HG03575 (cell line): ENCODE measurements around the gene NPIPB9.
"Not testable (repeated sequence)": the region's sequence is repeated elsewhere in the genome, so short reads cannot be mapped to it uniquely, and the experiment has no call there.

Source experiments
- ATAC-seq: cut with Tn5 transposase; IDR thresholded peaks from one replicate; pipeline ENCODE4 v1.9.1; 2021; ENCODE audit not compliant: unreplicated experiment, insufficient number of reproducible peaks, low FRiP score; ENCODE audit errors: extremely low read depth

The NPIPB9 gene

DNA sequence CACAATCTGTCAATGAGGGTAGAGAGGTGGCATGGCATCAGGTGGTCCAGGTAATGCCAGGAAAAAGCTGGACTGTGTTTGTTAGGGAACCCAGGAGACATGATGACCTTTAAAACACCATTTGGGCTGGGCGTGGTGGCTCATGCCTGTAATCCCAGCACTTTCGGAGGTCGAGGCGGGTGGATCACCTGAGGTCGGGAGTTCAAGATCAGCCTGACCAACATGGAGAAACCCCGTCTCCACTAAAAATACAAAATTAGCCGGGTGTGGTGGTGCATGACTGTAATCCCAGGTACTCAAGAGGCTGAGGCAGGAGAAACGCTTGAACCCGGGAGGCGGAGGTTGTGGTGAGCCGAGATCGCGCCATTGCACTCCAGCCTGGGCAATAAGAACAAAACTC is 69.0 kb downstream of the NPIPB9 start:
- ATAC-seq, result not testable (repeated sequence)

DNA sequence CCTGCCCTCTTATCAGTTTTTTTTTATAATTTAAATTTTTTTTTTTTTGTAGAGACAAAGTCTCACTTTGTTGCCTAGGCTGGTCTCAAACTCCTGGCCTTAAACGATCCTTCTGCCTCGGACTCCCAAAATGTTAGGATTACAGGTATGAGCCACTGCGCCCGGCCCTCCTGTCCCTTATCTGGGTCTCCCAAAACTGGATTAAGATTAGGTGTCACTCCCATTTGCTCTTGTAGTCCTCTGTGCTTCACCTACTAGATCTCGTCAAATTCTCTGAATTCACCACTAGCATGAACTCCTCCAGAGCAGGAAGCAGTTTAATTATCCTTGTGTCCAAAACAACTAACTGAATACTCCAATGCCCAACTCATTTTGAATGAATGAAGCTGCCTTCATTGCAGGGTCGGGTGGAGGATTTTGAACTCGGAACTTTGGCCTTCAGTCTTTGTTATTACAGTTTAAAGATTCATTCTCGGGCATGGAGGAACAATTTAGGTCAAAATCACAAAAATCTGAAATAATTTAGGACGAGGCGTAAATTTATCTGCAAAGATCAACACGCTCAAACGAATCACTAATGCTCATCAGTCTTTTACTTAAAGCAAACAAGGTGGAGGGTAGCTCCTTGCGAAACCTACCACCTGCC is 70.4 kb downstream of the NPIPB9 start:
- no peak for ATAC-seq
